H9 (cell line): ENCODE data around the gene SERPINC1. TPM values are rescaled to one million over a fixed set of nuclear protein-coding genes. Genes with fewer than 3 reads are reported as not detected.

Experiments
- DNase-seq: peaks from one replicate; pipeline ENCODE4 v3.0.0-alpha.2; 2017
- H2AFZ ChIP-seq: one replicate; pipeline ENCODE4 v1.6.1; 2013; ENCODE audit warnings: mild to moderate bottlenecking, low read length, control low read depth, moderate library complexity
- H2AK5ac ChIP-seq: 2 replicates; pipeline ENCODE4 v1.6.1; 2013; ENCODE audit warnings: low read length, control low read depth, mixed read lengths; ENCODE audit not compliant: insufficient read length
- H2BK120ac ChIP-seq: one replicate; pipeline ENCODE4 v1.6.1; 2013; ENCODE audit warnings: low read depth, mild to moderate bottlenecking, low read length, control low read depth, inconsistent platforms; ENCODE audit not compliant: poor library complexity, severe bottlenecking
- H2BK12ac ChIP-seq: 2 replicates; pipeline ENCODE4 v1.6.1; 2013; ENCODE audit warnings: low read length, control low read depth, mixed read lengths, low read depth; ENCODE audit not compliant: insufficient read length
- H2BK15ac ChIP-seq: 2 replicates; pipeline ENCODE4 v1.6.1; 2013; ENCODE audit warnings: low read depth, low read length, control low read depth
- H2BK20ac ChIP-seq: one replicate; pipeline ENCODE4 v1.6.1; 2013; ENCODE audit warnings: low read depth, mild to moderate bottlenecking, low read length, control low read depth, inconsistent platforms; ENCODE audit not compliant: poor library complexity, severe bottlenecking
- H2BK5ac ChIP-seq: 2 replicates; pipeline ENCODE4 v1.6.1; 2013; ENCODE audit warnings: low read length, control low read depth, mixed read lengths; ENCODE audit not compliant: insufficient read length
- H3K14ac ChIP-seq: 2 replicates; pipeline ENCODE4 v1.6.1; 2013; ENCODE audit warnings: low read length, control low read depth; ENCODE audit not compliant: insufficient read depth
- H3K18ac ChIP-seq: 2 replicates; pipeline ENCODE4 v1.6.1; 2013; ENCODE audit warnings: low read depth, mild to moderate bottlenecking, mixed read lengths, low read length, control low read depth; ENCODE audit not compliant: insufficient read length
- H3K23ac ChIP-seq: 2 replicates; pipeline ENCODE4 v1.6.1; 2013; ENCODE audit warnings: low read length, control low read depth, mixed read lengths, low read depth; ENCODE audit not compliant: insufficient read length
- H3K23me2 ChIP-seq: 2 replicates; pipeline ENCODE4 v1.6.1; 2013; ENCODE audit warnings: low read depth, mild to moderate bottlenecking, mixed read lengths, low read length, control low read depth; ENCODE audit not compliant: insufficient read length, poor library complexity, severe bottlenecking
- H3K27ac ChIP-seq: 2 replicates; pipeline ENCODE4 v1.5.1; 2013; ENCODE audit warnings: low read length, control low read depth, mixed read lengths, low read depth; ENCODE audit not compliant: insufficient read length
- H3K27me3 ChIP-seq: 2 replicates; pipeline ENCODE4 v1.6.1; 2013; ENCODE audit warnings: low read length, control low read depth, inconsistent platforms; ENCODE audit not compliant: insufficient read depth
- H3K4ac ChIP-seq: 2 replicates; pipeline ENCODE4 v1.6.1; 2013; ENCODE audit warnings: low read depth, mild to moderate bottlenecking, control low read depth, inconsistent platforms, low read length, moderate library complexity
- H3K4me1 ChIP-seq: 2 replicates; pipeline ENCODE4 v1.6.1; 2013; ENCODE audit warnings: low read length, control low read depth, inconsistent platforms; ENCODE audit not compliant: insufficient read depth
- H3K4me2 ChIP-seq: 2 replicates; pipeline ENCODE4 v1.6.1; 2013; ENCODE audit warnings: low read length, control low read depth, mixed read lengths; ENCODE audit not compliant: insufficient read length, insufficient read depth
- H3K56ac ChIP-seq: 2 replicates; pipeline ENCODE4 v1.6.1; 2013; ENCODE audit warnings: low read depth, mild to moderate bottlenecking, mixed read lengths, low read length, control low read depth; ENCODE audit not compliant: insufficient read length
- H3K79me1 ChIP-seq: 2 replicates; pipeline ENCODE4 v1.6.1; 2013; ENCODE audit warnings: low read depth, mild to moderate bottlenecking, moderate library complexity, low read length, control low read depth, inconsistent platforms; ENCODE audit not compliant: insufficient read depth, poor library complexity, severe bottlenecking
- H3K79me2 ChIP-seq: 2 replicates; pipeline ENCODE4 v1.6.1; 2013; ENCODE audit warnings: low read length, control low read depth, inconsistent platforms; ENCODE audit not compliant: insufficient read depth
- H3K9ac ChIP-seq: 2 replicates; pipeline ENCODE4 v1.6.1; 2013; ENCODE audit warnings: low read length, control low read depth, mixed read lengths; ENCODE audit not compliant: insufficient read length; ENCODE audit errors: extremely low read depth
- H3K9me3 ChIP-seq: one replicate; pipeline ENCODE4 v1.6.1; 2013; ENCODE audit warnings: low read depth, low read length, inconsistent platforms; ENCODE audit not compliant: control insufficient read depth
- H3T11ph ChIP-seq: one replicate; pipeline ENCODE4 v1.6.1; 2013; ENCODE audit warnings: mild to moderate bottlenecking, low read length, control low read depth, inconsistent platforms
- H4K20me1 ChIP-seq: one replicate; pipeline ENCODE4 v1.6.1; 2013; ENCODE audit not compliant: control insufficient read depth, insufficient read length, insufficient read depth
- H4K5ac ChIP-seq: 2 replicates; pipeline ENCODE4 v1.6.1; 2013; ENCODE audit warnings: low read depth, mild to moderate bottlenecking, mixed read lengths, low read length, control low read depth; ENCODE audit not compliant: insufficient read length
- H4K8ac ChIP-seq: replicated peaks from 2 replicates; pipeline ENCODE4 v1.6.1; 2013; ENCODE audit warnings: low read length, control low read depth, mixed read lengths, low read depth; ENCODE audit not compliant: insufficient read length
- H4K91ac ChIP-seq: 2 replicates; pipeline ENCODE4 v1.6.1; 2013; ENCODE audit warnings: low read depth, mild to moderate bottlenecking, moderate library complexity, mixed read lengths, low read length, control low read depth; ENCODE audit not compliant: insufficient read length
- H3K27ac Mint-ChIP-seq, 3 experiments: 2 replicates in 2 of 3; 3 replicates in 1 of 3; pipeline ENCODE4 v1.8.0; 2020 to 2021; ENCODE audit warnings: mixed read lengths in 3 of 3, mild to moderate bottlenecking in 1 of 3, moderate library complexity in 1 of 3
- H3K27me3 Mint-ChIP-seq: 2 replicates; pipeline ENCODE4 v1.8.0; 2021; ENCODE audit warnings: low read depth, mild to moderate bottlenecking, moderate library complexity, mixed read lengths
- H3K36me3 Mint-ChIP-seq, 3 experiments: 2 replicates in 2 of 3; 3 replicates in 1 of 3; pipeline ENCODE4 v1.8.0; 2020 to 2021; ENCODE audit warnings: low read depth in 3 of 3, mixed read lengths in 3 of 3; ENCODE audit not compliant: insufficient read depth in 1 of 3
- H3K4me1 Mint-ChIP-seq, 2 experiments: 2 replicates each; pipeline ENCODE4 v1.8.0; 2020; ENCODE audit warnings: mixed read lengths in 2 of 2
- H3K4me3 Mint-ChIP-seq, 2 experiments: 2 replicates in 1 of 2; 3 replicates in 1 of 2; pipeline ENCODE4 v1.8.0; 2020 to 2021; ENCODE audit warnings: mild to moderate bottlenecking in 2 of 2, mixed read lengths in 2 of 2, moderate library complexity in 1 of 2
- H3K9me3 Mint-ChIP-seq, 2 experiments: 2 replicates in 1 of 2; 3 replicates in 1 of 2; pipeline ENCODE4 v1.8.0; 2020; ENCODE audit warnings: mild to moderate bottlenecking in 2 of 2, mixed read lengths in 2 of 2, moderate library complexity in 1 of 2
- CTCF ChIP-seq: fragments of 200-600 bp; sonication (generic); conservative IDR thresholded peaks from 3 replicates; pipeline ENCODE4 v1.8.0; 2021; ENCODE audit warnings: antibody characterized with exemption, mild to moderate bottlenecking
- total RNA-seq: library from RNA; stranded (reverse); gene quantifications from 2 replicates; pipeline ENCODE4 v1.2.1, GENCODE V29; 2021

The SERPINC1 gene
- total RNA-seq, 1 experiment from 2014 or later, result not detected

DNA sequence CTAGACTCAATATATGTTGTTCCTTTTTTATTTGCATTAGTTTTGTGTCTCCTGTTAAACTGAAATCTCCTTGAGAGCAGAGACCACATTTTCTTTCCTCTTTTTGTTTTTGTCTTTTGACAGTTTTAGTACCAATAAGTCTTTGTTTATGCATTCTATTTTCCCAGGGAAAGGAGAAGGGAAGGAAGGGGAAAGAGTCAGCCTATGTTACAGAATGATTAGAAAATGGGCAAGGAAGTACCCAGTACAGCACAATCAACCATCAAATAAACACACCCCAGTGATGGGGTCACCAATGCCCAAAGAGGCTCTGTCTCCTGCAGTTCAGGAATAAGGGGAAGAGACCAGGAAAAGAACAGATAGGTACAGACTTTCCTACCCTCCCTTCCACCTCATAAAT, 38.9 kb downstream of the SERPINC1 start:
- TF ChIP-seq CTCF, result no peak
- Histone ChIP-seq H2BK20ac (no peak overlapping the region), H2AK5ac (no peak overlapping the region), H4K20me1 (no peaks in the 10 kb centered on the region), H3K14ac (no peak overlapping the region), H3K9ac (no peak overlapping the region), H4K5ac (no peak overlapping the region), H2AFZ (no peak overlapping the region), H2BK120ac (no peak overlapping the region), H3K18ac (no peak overlapping the region), H3K27me3 (no peaks in the 10 kb centered on the region), H2BK15ac (no peak overlapping the region), H2BK5ac (no peak overlapping the region), H4K91ac (no peak overlapping the region), H4K8ac (no peak overlapping the region), H3K4me1 (no peaks in the 10 kb centered on the region), H3K27ac (no peak overlapping the region), H3K23me2 (no peaks in the 10 kb centered on the region), H2BK12ac (no peak overlapping the region), H3K9me3 (no peaks in the 10 kb centered on the region), H3K4me2 (no peak overlapping the region), H3K56ac (no peak overlapping the region), H3T11ph (no peak overlapping the region), H3K4ac (no peak overlapping the region), H3K79me1 (no peaks in the 10 kb centered on the region), H3K23ac (no peak overlapping the region), H3K79me2 (no peaks in the 10 kb centered on the region)
- Mint-ChIP-seq H3K36me3 (peaks cover 5 to 50% (median 48%) of the 10 kb centered on the region in 3 experiments; a peak in 6 of 7 replicates), H3K27ac (no peak overlapping the region), H3K27me3 (no peaks in the 10 kb centered on the region), H3K4me3 (no peak overlapping the region), H3K9me3 (no peaks in the 10 kb centered on the region), H3K4me1 (no peaks in the 10 kb centered on the region)
- no peak for DNase-seq
